ENCODE data around the gene L3MBTL2. TPM values are rescaled to one million over a fixed set of nuclear protein-coding genes. Genes with fewer than 3 reads are reported as not detected.

The L3MBTL2 gene
- total and polyA plus RNA-seq, 2 of the 13 experiments (the other 11 are each of a cell fraction or from before 2014, with no cell fraction given), result 13.8 to 33.7 TPM

DNA sequence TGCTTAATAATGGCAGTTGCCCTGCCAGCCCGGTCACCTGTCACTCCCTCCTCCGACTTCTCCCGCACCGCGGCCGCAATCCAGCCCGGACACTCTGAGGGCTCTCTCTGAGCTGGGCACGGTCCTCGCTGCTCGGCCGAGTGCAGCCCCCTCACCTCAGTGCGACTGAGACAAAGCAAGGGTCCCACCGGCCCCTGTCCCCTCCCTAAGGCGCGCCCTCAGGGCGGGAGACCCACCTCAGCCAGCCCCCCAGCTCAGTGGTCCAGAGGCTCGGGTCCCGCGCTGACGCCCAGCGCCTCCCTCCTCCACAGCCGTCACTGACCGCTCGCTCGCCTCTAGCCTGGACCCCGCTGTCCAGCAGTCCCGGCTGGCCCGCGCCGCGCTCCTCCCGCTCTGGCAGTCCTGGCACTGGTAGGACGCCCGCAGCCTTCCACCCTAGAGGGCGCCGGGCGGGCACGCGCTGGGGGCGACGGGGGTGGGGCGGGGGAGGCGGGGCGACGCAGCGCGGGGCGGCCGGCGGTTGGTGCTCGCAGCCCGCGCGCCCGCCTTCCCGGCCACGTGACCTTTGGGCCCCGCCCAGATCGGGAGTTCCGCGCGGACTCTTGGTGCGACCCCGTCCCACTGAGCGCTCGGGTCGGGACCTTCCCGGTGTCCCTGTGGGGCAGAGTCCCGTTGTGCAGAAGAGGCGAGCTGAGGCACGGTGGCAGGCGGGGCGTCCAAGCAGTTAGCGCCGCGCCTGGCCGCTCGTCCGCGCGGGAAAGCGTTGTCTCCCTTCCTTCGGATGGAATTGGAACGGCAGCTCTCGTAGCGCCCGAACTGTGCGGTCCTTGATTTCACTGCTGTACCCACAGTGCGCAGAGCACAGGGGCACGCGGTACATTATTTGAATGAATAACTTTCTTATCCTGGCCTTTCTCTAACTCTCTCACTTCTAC lies 7.8 kb upstream of the L3MBTL2 start (continued):
- TF ChIP-seq, protein P1, sequence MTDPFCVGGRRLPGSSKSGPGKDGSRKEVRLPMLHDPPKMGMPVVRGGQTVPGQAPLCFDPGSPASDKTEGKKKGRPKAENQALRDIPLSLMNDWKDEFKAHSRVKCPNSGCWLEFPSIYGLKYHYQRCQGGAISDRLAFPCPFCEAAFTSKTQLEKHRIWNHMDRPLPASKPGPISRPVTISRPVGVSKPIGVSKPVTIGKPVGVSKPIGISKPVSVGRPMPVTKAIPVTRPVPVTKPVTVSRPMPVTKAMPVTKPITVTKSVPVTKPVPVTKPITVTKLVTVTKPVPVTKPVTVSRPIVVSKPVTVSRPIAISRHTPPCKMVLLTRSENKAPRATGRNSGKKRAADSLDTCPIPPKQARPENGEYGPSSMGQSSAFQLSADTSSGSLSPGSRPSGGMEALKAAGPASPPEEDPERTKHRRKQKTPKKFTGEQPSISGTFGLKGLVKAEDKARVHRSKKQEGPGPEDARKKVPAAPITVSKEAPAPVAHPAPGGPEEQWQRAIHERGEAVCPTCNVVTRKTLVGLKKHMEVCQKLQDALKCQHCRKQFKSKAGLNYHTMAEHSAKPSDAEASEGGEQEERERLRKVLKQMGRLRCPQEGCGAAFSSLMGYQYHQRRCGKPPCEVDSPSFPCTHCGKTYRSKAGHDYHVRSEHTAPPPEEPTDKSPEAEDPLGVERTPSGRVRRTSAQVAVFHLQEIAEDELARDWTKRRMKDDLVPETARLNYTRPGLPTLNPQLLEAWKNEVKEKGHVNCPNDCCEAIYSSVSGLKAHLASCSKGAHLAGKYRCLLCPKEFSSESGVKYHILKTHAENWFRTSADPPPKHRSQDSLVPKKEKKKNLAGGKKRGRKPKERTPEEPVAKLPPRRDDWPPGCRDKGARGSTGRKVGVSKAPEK (CRISPR knock-in tag; IDR thresholded peaks at IDR 0.05; ENCODE audit: borderline replicate concordance), result no peak; the same call in 1 of the 2 replicates
- no peak; the same call in 1 of the 2 replicates for TF ChIP-seq SIN3A (IDR thresholded peaks at IDR 0.05; ENCODE audit: borderline replicate concordance, low read depth, low read length)
- TF ChIP-seq ASH2L (IDR thresholded peaks at IDR 0.05; ENCODE audit: insufficient read length, low read depth, low read length), result peak; percentile 67
- no peak for TF ChIP-seq ZNF775 (CRISPR knock-in tag; IDR thresholded peaks at IDR 0.05; ENCODE audit: borderline replicate concordance)
- TF ChIP-seq, protein P2, sequence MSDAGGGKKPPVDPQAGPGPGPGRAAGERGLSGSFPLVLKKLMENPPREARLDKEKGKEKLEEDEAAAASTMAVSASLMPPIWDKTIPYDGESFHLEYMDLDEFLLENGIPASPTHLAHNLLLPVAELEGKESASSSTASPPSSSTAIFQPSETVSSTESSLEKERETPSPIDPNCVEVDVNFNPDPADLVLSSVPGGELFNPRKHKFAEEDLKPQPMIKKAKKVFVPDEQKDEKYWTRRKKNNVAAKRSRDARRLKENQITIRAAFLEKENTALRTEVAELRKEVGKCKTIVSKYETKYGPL (CRISPR knock-in tag; IDR thresholded peaks at IDR 0.05), result no peak
- no peak for TF ChIP-seq HNF4A (CRISPR knock-in tag; IDR thresholded peaks at IDR 0.05)
- no peak for TF ChIP-seq RORA (CRISPR knock-in tag; IDR thresholded peaks at IDR 0.05)
- TF ChIP-seq ZC3H4 (CRISPR knock-in tag; IDR thresholded peaks at IDR 0.05; ENCODE audit: borderline replicate concordance), result no peak
- TF ChIP-seq ZKSCAN8 (CRISPR knock-in tag; IDR thresholded peaks at IDR 0.05; ENCODE audit: borderline replicate concordance), result no peak
- TF ChIP-seq ZNF841 (CRISPR knock-in tag; IDR thresholded peaks at IDR 0.05; ENCODE audit: borderline replicate concordance), result no peak
- TF ChIP-seq PHF21A (CRISPR knock-in tag; IDR thresholded peaks at IDR 0.05), result peak; percentile 22; the same call in 1 of the 2 replicates
- TF ChIP-seq KLF6 (CRISPR knock-in tag; IDR thresholded peaks at IDR 0.05), result 0 out of 2 replicates have a peak, but pooled peaks have one; percentile 62
- TF ChIP-seq PLRG1 (conservative IDR thresholded peaks at IDR 0.05), result no peak
- no peak for TF ChIP-seq NFRKB (IDR thresholded peaks at IDR 0.05)
- no peak for TF ChIP-seq MBNL3 (CRISPR knock-in tag; conservative IDR thresholded peaks at IDR 0.05)
- no peak for TF ChIP-seq ZNF468 (CRISPR knock-in tag; IDR thresholded peaks at IDR 0.05)
- no peak for TF ChIP-seq RXRB (CRISPR knock-in tag; IDR thresholded peaks at IDR 0.05; ENCODE audit: borderline replicate concordance)
- peak; percentile 81 for TF ChIP-seq HNRNPL (IDR thresholded peaks at IDR 0.05; ENCODE audit: low read depth, low read length)
- TF ChIP-seq, protein P3, sequence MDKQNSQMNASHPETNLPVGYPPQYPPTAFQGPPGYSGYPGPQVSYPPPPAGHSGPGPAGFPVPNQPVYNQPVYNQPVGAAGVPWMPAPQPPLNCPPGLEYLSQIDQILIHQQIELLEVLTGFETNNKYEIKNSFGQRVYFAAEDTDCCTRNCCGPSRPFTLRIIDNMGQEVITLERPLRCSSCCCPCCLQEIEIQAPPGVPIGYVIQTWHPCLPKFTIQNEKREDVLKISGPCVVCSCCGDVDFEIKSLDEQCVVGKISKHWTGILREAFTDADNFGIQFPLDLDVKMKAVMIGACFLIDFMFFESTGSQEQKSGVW (CRISPR knock-in tag; IDR thresholded peaks at IDR 0.05; ENCODE audit: borderline replicate concordance), result no peak
- TF ChIP-seq, protein P4, sequence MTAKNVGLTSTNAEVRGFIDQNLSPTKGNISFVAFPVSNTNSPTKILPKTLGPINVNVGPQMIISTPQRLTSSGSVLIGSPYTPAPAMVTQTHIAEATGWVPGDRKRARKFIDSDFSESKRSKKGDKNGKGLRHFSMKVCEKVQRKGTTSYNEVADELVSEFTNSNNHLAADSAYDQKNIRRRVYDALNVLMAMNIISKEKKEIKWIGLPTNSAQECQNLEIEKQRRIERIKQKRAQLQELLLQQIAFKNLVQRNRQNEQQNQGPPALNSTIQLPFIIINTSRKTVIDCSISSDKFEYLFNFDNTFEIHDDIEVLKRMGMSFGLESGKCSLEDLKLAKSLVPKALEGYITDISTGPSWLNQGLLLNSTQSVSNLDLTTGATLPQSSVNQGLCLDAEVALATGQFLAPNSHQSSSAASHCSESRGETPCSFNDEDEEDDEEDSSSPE (CRISPR knock-in tag; IDR thresholded peaks at IDR 0.05), result peak; percentile 86
- no peak for TF ChIP-seq HOXA7 (CRISPR knock-in tag; IDR thresholded peaks at IDR 0.05)
- no peak for TF ChIP-seq ZSCAN22 (CRISPR knock-in tag; IDR thresholded peaks at IDR 0.05)
- TF ChIP-seq POLR2AphosphoS5 (IDR thresholded peaks at IDR 0.05; ENCODE audit: low read depth, low read length), result peak; percentile 52; the same call in 1 of the 2 replicates
- TF ChIP-seq CHD4 (IDR thresholded peaks at IDR 0.05; ENCODE audit: borderline replicate concordance, low read length), result no peak
- TF ChIP-seq KDM6A (CRISPR knock-in tag; IDR thresholded peaks at IDR 0.05; ENCODE audit: low read depth), result no peak
- no peak for TF ChIP-seq TBP (CRISPR knock-in tag; IDR thresholded peaks at IDR 0.05)
